Measurements from ENCODE around the gene MAEA.

- no peak for TF ChIP-seq CTCF (IDR thresholded peaks at IDR 0.05)
- no peak for TF ChIP-seq EZH2 (IDR thresholded peaks at IDR 0.05)
These were observed 14.8 kb upstream of the MAEA start for GRCh38 chr4:1274871-1275270.
